ENCODE data around the gene IDI1.

Gene IDI1

GRCh38 chr10:1036341-1036791, 12.6 kb downstream of the IDI1 start:
- Histone ChIP-seq H3K9me3 (ENCODE audit: insufficient read depth, low read length) (no peaks in the 10 kb centered on the region), H4K20me1 (ENCODE audit: low read depth, low read length) (0 out of 2 replicates have a peak, but pooled peaks cover 7% of the 10 kb centered on the region), H3K27me3 (ENCODE audit: low read length) (no peaks in the 10 kb centered on the region), H3K36me3 (ENCODE audit: low read length) (peaks cover 21% of the 10 kb centered on the region), H3K4me2 (ENCODE audit: low read depth, low read length, poor library complexity, severe bottlenecking) (no peak overlapping the region), H3K27ac (ENCODE audit: low read depth, low read length) (no peak overlapping the region), H3K79me2 (ENCODE audit: insufficient read depth, low read length) (no peaks in the 10 kb centered on the region; the same call in 1 of the 2 replicates), H3F3A (ENCODE audit: insufficient read depth) (peaks cover 35% of the 10 kb centered on the region), H3K9ac (ENCODE audit: low read length) (no peak overlapping the region), H2AFZ (ENCODE audit: low read depth, low read length, severe bottlenecking) (no peak overlapping the region), H3K4me3 (ENCODE audit: insufficient read depth, low read length, poor library complexity, severe bottlenecking) (no peak overlapping the region), H3K9me2 (replicated peaks; ENCODE audit: insufficient read depth, low read length) (no peaks in the 10 kb centered on the region)
- TF ChIP-seq EZH2phosphoT487 (conservative IDR thresholded peaks at IDR 0.05; ENCODE audit: low read length) (no peak), CTCF (IDR thresholded peaks at IDR 0.05; ENCODE audit: insufficient read depth, low read length, poor library complexity, severe bottlenecking) (no peak)

- Histone ChIP-seq H4K20me1 (ENCODE audit: low read depth, low read length) (0 out of 2 replicates have a peak, but pooled peaks cover 1% of the 10 kb centered on the region), H3F3A (ENCODE audit: insufficient read depth) (peaks cover 24% of the 10 kb centered on the region), H3K9me2 (replicated peaks; ENCODE audit: insufficient read depth, low read length) (no peaks in the 10 kb centered on the region), H3K79me2 (ENCODE audit: insufficient read depth, low read length) (no peaks in the 10 kb centered on the region), H3K4me2 (ENCODE audit: low read depth, low read length, poor library complexity, severe bottlenecking) (no peak overlapping the region), H3K9ac (ENCODE audit: low read length) (no peak overlapping the region), H3K9me3 (ENCODE audit: insufficient read depth, low read length) (no peaks in the 10 kb centered on the region), H3K27ac (ENCODE audit: low read depth, low read length) (no peak overlapping the region), H3K4me3 (ENCODE audit: insufficient read depth, low read length, poor library complexity, severe bottlenecking) (no peak overlapping the region), H3K27me3 (ENCODE audit: low read length) (no peaks in the 10 kb centered on the region), H2AFZ (ENCODE audit: low read depth, low read length, severe bottlenecking) (no peak overlapping the region), H3K36me3 (ENCODE audit: low read length) (peaks cover 9% of the 10 kb centered on the region)
- TF ChIP-seq EZH2phosphoT487 (conservative IDR thresholded peaks at IDR 0.05; ENCODE audit: low read length): no peak
Observed at GRCh38 chr10:1035201-1035600, 13.7 kb downstream of the IDI1 start.

- H3K27ac ChIP-seq (ENCODE audit: low read depth, low read length): no peak overlapping the region
- H3F3A ChIP-seq (ENCODE audit: insufficient read depth): peaks cover 19% of the 10 kb centered on the region
- no peaks in the 10 kb centered on the region for H3K9me3 ChIP-seq (ENCODE audit: insufficient read depth, low read length)
- H4K20me1 ChIP-seq (ENCODE audit: low read depth, low read length): no peaks in the 10 kb centered on the region
- H3K27me3 ChIP-seq (ENCODE audit: low read length): no peaks in the 10 kb centered on the region
- no peak overlapping the region for H3K4me3 ChIP-seq (ENCODE audit: insufficient read depth, low read length, poor library complexity, severe bottlenecking)
- no peak overlapping the region for H3K4me2 ChIP-seq (ENCODE audit: low read depth, low read length, poor library complexity, severe bottlenecking)
- H3K79me2 ChIP-seq (ENCODE audit: insufficient read depth, low read length): no peaks in the 10 kb centered on the region
- no peak for TF ChIP-seq EZH2phosphoT487 (conservative IDR thresholded peaks at IDR 0.05; ENCODE audit: low read length)
- no peak for TF ChIP-seq CTCF (IDR thresholded peaks at IDR 0.05; ENCODE audit: insufficient read depth, low read length, poor library complexity, severe bottlenecking)
- H3K9me2 ChIP-seq (replicated peaks; ENCODE audit: insufficient read depth, low read length): no peaks in the 10 kb centered on the region
- H2AFZ ChIP-seq (ENCODE audit: low read depth, low read length, severe bottlenecking): no peak overlapping the region
- no peak overlapping the region for H3K9ac ChIP-seq (ENCODE audit: low read length)
- H3K36me3 ChIP-seq (ENCODE audit: low read length): peaks cover 5% of the 10 kb centered on the region
Observed at GRCh38 chr10:1034758-1035157, 14.2 kb downstream of the IDI1 start.

DNA sequence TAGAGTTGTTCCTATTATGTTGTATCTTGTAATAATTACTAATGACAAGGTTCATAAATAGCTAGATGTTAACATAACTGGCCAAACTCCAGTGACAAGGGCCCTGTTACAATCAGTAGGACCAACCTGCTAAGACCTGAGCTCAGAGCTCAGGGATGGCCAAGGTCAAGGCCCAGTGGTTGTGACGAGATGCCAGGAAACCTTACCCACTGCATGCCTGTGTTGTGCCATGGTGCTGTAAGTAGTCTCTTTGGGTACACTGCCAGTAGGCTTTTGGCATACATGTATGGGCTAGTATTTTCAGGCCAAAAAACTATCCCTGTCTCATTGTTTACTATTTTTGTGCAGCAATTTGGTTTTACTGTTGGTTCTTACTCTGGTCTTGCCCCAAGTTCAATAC, 15.3 kb downstream of the IDI1 start:
- peaks cover 12% of the 10 kb centered on the region for H3F3A ChIP-seq (ENCODE audit: insufficient read depth)
- TF ChIP-seq CTCF (IDR thresholded peaks at IDR 0.05; ENCODE audit: insufficient read depth, low read length, poor library complexity, severe bottlenecking): no peak
- TF ChIP-seq EZH2phosphoT487 (conservative IDR thresholded peaks at IDR 0.05; ENCODE audit: low read length): no peak

More for the DNA sequence above, 15.3 kb downstream of the IDI1 start:
- Histone ChIP-seq H2AFZ (ENCODE audit: low read depth, low read length, severe bottlenecking) (no peak overlapping the region), H3K79me2 (ENCODE audit: insufficient read depth, low read length) (no peaks in the 10 kb centered on the region), H3K9me2 (replicated peaks; ENCODE audit: insufficient read depth, low read length) (no peaks in the 10 kb centered on the region), H3K4me3 (ENCODE audit: insufficient read depth, low read length, poor library complexity, severe bottlenecking) (no peak overlapping the region), H4K20me1 (ENCODE audit: low read depth, low read length) (no peaks in the 10 kb centered on the region), H3K27me3 (ENCODE audit: low read length) (no peaks in the 10 kb centered on the region), H3K27ac (ENCODE audit: low read depth, low read length) (no peak overlapping the region), H3K36me3 (ENCODE audit: low read length) (no peaks in the 10 kb centered on the region), H3K9ac (ENCODE audit: low read length) (no peak overlapping the region), H3K4me2 (ENCODE audit: low read depth, low read length, poor library complexity, severe bottlenecking) (no peak overlapping the region), H3K9me3 (ENCODE audit: insufficient read depth, low read length) (no peaks in the 10 kb centered on the region)

All from SU-DHL-6 (cell line).